ENCODE measurements around the gene LSM12.
"Not testable (repeated sequence)": the region's sequence is repeated elsewhere in the genome, so short reads cannot be mapped to it uniquely, and the experiment has no call there.

LSM12 gene
- 6.1 to 10.3 (median 9.1) reads per million in 4 donors for total RNA-seq

DNA sequence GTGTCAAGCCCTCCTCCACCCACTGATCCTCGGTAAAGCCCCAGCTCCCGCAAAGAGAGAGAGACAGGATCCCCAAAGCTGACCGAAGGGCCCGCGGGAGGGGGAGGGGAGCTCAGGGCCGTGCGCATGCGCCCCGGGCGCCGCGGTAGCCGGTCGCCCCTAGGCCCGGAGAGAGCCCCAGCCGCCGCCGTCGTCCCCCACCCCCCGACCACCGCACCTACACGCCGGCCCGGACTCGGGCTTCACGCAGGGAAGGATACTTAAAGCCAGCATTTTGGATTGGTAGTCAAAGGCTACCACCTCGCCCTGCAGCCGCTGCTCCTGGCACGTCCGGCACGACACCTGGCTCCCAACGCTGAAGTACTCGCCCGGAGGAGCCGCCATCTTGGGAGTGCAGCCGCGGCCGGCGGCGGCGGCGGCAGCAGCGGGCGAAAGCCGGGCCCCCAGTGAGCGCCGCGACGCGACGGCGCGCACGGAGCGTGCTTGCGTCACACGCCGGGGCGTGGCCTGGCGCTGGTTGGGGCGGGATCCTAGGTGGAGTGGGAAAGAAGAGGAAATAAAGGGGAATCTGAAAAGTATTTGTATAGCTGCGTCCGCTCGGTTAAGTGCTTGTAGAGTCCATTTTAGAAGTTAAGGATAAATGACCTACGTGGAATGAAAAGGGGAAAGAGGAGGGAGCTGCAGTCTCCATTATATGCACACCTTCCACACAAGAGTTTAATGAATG is at the start of gene LSM12:
Gene LSM12 (minus strand): TSS at position 468 of the 727 bp plus-strand sequence. CDS start 84 bp downstream, at position 384.
- peak; percentile 73 to 90 (median 83) for DNase-seq

- DNase-seq, result no peak
Observed at GRCh38 chr17:44115585-44116415, 49.3 kb upstream of the LSM12 start.

GRCh38 chr17:44113868-44114840 is 47.7 kb upstream of the LSM12 start:
- DNase-seq, result no peak

DNA sequence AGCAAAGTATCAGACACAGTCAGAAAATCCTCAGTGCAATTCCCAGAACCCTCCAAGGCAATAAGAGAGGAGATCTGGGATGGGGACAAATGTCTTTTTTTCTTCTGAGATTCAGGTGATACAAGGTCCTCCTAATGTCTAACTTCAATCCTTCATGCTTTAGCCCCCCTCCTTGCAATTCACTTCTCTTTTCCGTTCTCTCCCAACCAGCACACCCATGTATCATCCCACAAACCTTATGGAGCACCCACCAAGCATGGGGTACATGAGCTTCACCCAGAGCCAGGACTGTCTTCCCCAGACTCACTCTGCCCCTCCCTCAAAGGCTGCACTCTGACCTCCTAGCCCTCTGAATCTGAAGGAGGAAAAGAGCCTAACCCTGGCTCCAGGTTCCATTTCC is 46.9 kb upstream of the LSM12 start:
- DNase-seq, result no peak

DNA sequence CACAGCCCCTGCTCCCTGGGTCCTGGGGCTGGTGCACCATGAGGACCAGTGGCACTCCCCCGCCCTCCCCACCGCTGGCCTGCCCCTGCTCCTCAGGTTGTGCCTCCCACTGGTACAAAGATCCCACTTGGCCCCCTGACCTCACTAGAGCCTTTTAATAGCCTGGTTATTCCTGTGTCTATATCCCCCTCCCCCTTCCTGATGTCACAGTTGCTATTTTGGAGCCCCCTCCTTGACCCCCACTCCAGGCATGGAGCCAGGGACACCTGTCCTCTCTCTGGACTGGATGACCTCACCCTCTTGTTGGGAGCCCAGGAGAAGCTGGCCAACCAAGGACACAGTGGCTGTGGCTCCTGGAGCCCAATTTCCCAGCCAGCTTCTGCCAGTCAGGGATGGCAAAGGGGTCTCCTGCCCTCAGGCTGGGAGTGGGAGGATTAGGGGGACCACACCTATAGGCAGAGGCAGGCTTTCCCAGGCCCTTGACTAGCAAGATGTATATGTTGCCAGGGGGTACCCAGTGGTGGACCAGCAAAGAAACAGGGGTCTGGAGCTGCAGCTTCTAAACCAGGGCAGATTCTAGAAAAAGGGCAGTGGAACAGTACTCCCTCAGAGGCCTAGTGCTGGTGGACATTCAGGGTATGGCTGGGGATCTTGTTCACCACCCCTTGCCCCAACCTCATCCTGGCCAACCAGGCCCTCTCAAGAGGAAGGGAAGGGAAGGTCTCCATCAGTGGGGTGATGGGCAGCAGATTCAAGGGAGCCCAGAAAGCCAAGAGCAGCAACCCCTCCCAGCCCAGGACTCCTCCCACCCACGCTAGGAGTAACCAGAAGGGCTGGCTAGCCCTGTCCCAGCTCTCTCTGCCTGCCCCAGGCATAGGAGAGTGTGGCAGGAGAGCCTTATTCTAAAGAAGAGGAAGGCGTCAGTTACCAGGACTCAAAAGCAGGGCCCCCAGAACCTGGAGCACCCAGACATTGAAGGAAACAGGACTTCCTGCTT is 46.1 kb upstream of the LSM12 start:
- no peak for DNase-seq

- no peak for DNase-seq
Observed at GRCh38 chr17:44111777-44112176, 45.3 kb upstream of the LSM12 start.

DNA sequence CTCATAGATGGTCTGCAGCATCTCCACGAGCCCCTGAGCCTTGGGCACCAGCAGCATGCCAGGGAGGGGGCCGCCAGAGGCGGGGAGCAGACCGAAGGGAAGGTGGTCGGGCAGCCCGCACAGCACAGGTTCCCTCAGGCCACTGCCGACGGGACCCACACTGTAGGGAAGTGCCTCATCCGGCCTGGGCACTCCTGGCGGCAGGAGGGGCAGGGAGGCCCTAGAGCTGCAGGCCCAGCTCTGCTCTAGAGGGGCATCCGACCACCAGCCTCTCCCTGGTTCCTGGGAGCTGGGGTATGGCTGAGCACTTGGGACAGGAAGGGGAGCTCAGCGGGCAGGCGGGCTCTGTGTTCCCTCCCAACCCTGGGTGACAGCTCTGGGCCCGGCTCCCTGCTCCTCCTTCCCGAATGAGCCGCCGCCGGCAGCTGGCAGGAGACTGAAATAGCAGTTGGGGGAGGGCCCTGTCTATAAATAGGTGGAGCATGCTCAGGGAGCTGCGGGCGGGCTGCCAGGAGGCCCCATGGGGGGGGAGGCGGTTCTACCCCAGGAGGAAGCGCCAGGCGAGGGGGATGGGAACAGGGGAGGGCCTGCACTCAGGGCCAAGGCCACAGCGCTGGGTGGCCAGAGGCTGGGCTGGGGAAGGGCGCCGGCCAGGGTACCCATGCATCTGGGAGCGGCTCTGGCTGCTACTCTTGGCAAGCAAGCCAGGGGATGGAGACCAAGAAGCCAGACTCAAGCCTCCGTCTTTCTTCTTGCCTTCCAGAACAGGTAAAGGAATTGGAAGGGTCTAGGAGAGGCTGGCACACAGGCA is 44.6 kb upstream of the LSM12 start:
- DNase-seq, result peak in 4 of 5 donors; percentile 25 to 36 (median 26)

DNA sequence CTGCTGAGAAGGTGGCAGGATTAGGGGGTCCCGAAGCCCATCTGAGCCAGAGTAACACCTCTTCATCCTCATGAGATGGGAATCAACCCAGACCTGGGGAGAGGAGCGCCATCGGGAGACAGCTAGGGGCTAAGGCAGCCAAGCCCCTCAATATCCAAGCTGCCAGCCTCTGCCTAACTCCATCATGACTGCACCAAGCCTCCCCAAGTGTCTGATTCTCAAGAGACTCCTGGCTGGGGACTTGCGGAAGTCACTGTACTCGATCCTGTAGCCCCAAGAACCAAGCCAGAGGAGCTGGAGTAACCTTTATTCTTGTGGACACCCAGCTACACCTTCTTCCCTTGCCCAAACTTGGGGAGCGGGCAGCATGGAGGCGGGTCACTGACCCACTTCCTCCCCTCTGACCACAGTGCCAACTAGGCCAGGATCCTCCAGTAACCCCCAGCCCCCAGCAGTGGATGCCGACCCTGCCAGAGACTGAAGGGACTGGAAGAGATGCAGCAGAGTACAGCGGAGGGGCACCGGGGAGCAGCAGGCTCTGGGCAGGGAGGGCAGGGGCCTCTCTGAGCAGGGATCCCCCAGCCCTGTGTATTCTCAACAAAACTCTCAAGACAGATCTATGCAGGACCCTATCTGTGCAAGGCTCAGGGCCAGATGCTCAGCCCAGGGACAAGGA is 43.7 kb upstream of the LSM12 start:
- no peak for DNase-seq

- DNase-seq, result no peak
Observed at GRCh38 chr17:44109312-44109630, 42.8 kb upstream of the LSM12 start.

GRCh38 chr17:44108440-44109311 is 42.2 kb upstream of the LSM12 start:
- DNase-seq, result no peak

DNA sequence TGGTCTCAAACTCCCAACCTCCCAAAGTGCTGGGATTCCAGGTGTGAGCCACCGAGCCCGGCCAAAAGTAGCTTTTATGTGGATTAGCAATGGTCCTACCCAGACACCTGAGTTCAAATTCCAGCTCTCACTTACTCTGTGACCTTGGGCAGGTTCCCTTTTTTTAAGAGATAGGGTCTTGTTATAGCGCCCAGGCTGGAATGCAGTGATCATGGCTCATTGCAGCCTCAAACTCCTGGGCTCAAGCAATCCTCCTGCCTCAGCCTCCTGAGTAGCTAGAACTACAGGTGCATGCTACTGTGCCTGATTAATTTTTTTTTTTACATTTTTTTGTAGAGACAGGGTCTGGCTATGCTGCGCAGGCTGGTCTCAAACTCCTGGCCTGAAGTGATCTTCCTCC is 40.3 kb upstream of the LSM12 start:
- no peak for DNase-seq

- no peak for DNase-seq
Observed at GRCh38 chr17:44105941-44106340, 39.5 kb upstream of the LSM12 start.

GRCh38 chr17:44105483-44105882 is 39.0 kb upstream of the LSM12 start:
- no peak for DNase-seq

GRCh38 chr17:44102849-44103622 is 36.6 kb upstream of the LSM12 start:
- no peak for DNase-seq

DNA sequence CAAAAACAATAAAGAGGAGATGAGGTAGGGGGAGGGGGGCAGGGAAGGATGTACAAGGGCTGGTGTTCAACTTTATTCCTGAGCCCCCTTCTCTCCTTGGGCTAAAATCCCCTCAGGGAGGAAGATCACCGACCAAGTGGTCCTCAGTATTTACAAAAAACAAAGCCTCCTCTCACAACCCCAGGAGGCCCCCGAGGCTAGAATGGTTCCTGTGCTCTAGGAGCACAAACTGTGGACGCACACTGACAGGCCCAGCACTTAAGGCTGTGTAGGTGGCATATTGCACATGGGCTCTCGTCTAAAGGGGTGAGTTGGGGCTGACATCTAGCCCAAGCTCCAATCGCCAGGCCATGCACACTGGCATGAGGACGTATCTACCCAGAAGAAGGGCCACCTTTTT is 35.4 kb upstream of the LSM12 start:
- DNase-seq, result not testable (repeated sequence)

GRCh38 chr17:44097110-44097958 is 30.9 kb upstream of the LSM12 start:
- DNase-seq, result no peak

Data from T-helper 1 cell (primary cell).